NCI-H2171 (cell line): ENCODE results near the gene NHERF2.

Experiments
- DNase-seq: peaks from one replicate; lab custom pipeline; 2025; lab: John Stamatoyannopoulos, UW

NHERF2 gene

DNA sequence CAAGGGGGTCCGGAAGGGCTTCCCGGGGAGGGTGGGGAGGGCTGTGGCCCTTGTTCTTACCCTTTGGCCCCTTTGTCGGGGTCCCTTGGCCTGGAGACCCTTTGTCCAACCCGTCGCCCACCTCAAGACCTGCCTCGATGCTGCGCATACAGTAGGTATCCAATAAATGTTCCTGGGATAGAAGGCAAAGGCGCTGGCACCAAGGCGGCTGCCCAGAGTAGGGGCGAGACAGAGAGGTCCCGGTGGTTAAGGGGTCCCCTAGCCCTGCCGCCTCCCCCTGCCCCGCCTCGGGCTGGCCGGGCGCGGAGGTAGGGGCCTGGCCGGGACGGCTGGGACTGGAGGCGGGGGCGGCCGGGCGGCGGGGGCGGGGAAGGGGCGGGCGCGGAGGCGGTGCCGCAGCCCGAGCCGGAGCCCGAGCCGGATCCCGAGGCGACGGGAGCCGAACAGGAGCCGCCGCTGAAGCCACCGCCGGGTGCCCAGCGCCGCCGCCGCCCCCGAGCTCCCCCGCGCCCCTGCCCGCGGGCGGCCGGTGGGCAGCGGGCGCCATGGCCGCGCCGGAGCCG is at the start of gene NHERF2:
Gene NHERF2, plus strand, starts transcription at position 442 of the 563 bp plus-strand sequence. Its CDS starts 104 bp downstream, at position 546.
- no peak for DNase-seq

- DNase-seq, result no peak
Measured at GRCh38 chr16:1976951-1977874, 49.5 kb upstream of the NHERF2 start.

DNA sequence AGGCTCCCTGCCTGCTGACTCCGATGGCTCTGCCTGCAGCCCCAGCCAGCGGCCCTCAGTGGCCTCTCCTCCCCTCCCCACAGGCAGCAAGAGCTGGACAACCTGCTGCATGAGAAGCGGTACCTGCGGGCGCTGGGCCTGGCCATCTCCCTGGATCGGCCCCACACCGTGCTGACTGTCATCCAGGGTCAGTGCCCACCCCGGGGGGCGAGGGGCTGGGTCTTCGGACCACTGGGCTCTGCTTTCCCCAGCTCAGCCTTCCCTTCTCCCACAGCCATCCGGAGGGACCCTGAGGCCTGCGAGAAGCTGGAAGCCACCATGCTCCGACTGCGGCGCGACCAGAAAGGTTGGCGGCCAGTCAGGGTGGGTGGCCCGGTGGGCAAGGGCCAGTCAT is 48.8 kb upstream of the NHERF2 start:
- no peak for DNase-seq

DNA sequence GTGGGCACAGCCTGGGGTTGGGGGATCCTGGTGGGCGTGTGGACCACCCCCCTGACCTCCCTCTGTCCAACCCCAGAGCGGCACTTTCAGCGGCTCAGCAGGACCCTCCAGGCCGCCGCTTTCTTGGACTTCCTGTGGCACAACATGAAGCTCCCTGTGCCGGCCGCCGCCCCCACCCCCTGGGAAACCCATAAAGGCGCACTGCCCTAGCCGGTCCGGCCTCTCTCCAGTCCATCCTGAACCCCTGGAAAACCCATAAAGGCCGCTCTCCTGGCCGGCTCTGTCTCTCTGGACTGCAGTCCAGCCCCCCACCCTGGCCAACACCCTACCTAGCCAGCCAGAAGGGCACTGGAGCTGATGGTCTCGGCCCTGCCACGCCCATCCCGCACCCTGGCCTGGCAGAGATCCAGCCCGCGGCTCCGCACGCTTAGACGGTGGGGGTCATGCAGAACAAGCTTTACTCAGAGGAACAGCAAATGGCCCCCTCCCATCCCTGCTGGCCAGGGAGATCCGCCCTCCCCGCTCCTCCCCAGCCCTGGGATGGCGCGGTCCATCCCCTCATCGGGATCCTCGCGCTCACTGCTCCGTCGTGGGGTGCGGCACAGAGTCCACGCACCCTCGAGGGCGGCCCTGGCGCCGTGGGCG is 48.1 kb upstream of the NHERF2 start:
- DNase-seq, result no peak

- peak; percentile 18 for DNase-seq
Measured at GRCh38 chr16:1979271-1980029, 47.3 kb upstream of the NHERF2 start.

GRCh38 chr16:1980030-1980769 is 46.5 kb upstream of the NHERF2 start:
- DNase-seq, result peak; percentile 15

DNA sequence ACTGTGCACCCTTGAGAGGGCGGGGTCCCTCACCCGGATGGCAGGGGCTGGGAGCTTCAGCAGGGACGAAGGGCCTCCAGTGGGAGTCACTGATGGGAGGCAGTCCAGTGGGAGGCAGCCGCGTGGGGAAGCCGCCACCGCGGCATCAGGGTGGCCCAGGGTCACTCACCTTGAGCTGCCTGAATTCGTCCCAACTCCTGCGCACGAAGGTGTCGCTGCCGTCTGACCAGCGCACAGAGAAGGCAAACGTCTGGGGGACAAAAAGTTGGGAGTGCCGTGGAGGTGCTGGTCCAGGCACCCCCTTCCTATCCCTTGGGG is 46.0 kb upstream of the NHERF2 start:
- no peak for DNase-seq

DNA sequence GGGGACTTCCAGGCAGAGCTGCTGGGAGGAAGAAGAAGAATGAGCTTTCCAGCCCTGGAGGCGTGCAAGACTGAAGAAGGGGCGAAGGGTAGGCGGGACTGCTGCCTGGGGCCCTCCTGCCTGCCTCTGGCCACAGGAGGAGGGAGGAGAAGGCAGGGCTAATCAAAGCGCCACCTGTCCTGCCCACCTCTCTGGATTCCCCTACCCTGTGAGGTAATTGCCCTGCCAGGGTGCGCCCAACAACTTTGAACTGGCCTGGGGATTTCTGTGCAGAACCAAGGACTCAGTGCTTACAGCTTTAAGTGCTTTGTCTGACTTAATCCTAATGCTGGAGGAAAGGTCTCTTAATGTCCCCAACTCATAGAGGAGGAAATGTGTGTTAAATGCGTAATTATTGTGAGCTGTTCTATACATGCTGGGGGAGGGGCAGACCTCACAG is 45.3 kb upstream of the NHERF2 start, which contains the start of gene NOXO1:
Gene NOXO1, minus strand, starts transcription at position 72 of the 439 bp plus-strand sequence. CDS start 290 bp downstream, outside the sequence.
- no peak for DNase-seq

DNA sequence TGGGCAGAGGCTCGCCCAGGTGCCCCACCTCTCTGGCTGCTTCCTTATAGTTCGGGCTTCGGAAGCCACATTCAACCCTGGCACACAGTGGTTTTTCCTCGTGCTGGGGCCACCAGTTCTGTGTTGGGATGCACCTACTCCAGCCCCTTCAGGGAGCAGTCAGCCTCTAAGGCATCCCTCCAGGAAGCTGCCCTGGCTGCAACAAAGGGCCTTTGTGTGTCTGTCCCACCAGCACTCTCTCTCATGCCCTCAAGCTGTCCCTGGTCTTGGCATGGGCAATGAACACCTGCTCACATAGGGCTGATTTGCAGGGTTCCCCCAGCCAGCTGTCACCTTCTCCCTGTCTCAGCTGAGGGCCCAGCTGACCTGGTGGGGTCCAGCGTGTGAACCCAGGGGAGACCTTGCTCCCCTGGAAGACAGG is 44.7 kb upstream of the NHERF2 start:
- DNase-seq, result no peak

GRCh38 chr16:1982991-1983543 is 43.6 kb upstream of the NHERF2 start:
- no peak for DNase-seq

DNA sequence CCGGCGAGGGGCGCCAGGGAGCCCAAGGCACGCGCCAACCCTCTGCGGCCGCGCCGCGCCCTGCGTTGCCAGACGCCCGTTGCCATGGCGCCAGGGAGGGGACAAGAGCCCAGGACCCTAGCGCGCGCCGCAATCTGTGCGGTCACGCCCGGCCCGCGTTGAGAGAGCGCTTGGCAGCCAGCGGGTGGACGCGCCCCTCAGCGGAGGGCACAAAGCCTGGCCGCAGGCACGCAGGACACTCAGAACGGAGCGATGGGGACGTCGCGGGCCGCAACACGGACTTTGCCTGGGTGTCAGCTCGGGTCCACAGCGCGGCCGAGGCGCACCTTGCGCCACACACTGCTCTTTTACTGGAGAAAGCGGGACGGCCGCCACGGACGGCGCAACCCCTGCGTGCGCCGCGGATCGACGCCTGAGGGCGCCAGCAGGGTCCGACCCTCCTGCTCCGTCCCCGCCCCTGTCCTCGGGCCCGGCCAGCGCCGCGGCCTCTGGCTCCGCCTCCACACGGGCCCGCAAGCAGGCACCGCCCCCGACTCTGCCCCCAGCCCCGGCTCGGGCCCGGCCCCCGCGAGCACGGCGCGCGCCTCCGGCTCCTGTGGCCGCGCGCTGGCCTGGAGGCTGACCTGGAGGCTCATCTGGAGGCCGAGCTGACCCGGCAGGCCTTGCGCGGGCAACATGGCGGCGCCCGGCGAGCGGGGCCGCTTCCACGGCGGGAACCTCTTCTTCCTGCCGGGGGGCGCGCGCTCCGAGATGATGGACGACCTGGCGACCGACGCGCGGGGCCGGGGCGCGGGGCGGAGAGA is 43.0 kb upstream of the NHERF2 start, which contains the start of gene GFER:
Gene GFER, plus strand, starts transcription at position 650 of the 803 bp plus-strand sequence. Its CDS starts 26 bp downstream, at position 676.
- peak; percentile 80 for DNase-seq

DNA sequence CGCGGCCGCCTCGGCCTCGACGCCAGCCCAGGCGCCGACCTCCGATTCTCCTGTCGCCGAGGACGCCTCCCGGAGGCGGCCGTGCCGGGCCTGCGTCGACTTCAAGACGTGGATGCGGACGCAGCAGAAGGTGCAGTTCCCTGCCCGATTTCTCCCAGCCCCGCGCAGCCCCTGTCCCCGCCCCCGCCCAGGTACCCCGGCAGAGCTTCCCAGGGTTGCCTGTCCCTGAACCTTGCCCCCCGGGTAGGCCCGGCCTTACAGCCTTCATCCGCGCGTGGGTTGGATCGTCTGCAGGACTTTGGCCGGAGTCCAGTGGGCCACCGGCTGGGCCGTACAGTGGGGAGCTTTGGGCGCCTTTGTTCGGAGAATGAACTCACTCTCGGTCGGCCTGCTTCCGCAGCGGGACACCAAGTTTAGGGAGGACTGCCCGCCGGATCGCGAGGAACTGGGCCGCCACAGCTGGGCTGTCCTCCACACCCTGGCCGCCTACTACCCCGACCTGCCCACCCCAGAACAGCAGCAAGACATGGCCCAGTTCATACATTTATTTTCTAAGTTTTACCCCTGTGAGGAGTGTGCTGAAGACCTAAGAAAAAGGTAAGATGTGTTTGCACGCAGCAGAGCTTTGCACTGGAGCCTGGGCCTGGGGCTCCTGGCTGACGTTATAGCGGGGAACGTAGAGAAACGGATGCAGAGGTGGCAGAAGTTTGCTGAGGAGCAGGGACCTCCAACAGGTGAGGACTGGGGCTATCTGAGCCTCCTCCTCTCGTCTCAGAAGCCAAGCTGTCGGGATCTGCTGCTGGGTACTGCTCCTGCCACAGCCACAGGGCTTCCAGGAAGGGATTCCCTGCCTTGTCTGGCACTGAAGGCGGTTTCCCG is 42.1 kb upstream of the NHERF2 start:
- DNase-seq, result no peak

DNA sequence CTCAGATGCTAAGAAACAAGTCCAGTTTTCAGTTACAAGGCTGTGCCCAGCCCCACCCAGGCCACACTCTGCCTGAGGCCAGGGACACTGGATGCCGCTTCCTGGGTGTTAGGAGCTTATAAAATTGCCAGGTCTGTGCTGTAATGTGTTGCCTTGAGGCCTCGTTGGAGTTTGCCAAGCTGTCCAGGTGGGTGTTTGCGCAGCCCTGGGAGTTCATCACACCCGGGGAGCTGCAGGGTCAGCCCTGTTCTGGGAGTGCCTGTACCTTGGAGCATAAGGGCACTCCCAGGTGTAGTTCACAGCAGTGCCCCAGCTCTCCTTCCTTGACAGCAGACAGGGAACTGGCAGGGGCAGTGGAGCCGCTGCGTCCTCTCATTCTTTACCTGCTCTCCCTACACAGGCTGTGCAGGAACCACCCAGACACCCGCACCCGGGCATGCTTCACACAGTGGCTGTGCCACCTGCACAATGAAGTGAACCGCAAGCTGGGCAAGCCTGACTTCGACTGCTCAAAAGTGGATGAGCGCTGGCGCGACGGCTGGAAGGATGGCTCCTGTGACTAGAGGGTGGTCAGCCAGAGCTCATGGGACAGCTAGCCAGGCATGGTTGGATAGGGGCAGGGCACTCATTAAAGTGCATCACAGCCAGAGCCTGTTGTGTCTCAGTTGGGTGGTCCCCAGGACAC is 41.1 kb upstream of the NHERF2 start:
- no peak for DNase-seq

DNA sequence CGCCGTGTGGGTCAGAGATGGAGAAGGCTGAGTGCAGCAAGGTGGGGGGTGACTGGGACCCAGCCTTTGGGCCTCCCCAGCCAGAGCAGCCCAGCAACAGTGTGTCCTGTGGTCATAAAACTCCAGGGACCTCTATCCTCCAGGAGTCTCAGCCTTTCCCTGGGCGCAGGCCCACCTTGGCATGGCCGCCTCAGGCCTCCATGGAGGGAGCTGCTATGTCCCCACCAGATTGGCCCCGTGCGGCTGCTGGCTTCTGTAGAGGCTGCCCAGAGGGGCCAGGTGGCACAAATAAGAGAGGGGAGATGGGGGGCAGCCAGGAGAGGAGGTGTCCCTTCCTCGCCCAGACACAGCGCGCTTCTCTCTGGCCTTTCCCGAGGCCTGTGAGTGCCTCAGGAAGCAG is 39.5 kb upstream of the NHERF2 start:
- no peak for DNase-seq

GRCh38 chr16:1989209-1990100 is 37.2 kb upstream of the NHERF2 start, which contains the start of gene SYNGR3:
Gene SYNGR3 (plus strand): TSS chr16:1989970. CDS start chr16:1990103, 133 bp downstream.
- DNase-seq, result no peak

GRCh38 chr16:1990101-1990350 is 36.7 kb upstream of the NHERF2 start:
- DNase-seq, result no peak

GRCh38 chr16:1990351-1991134 is 36.2 kb upstream of the NHERF2 start:
- peak; percentile 46 for DNase-seq
